Renal cortical epithelial cell (primary cell): ENCODE data around the gene OGG1. TPM values are rescaled to one million over a fixed set of nuclear protein-coding genes. Genes with fewer than 3 reads are reported as not detected.
A peak's percentile ranks its signal among the peaks of the same experiment; 100 is the strongest.

Experiments used
- DNase-seq: peaks from one replicate; pipeline ENCODE4 v3.0.0-alpha.2; 2011; ENCODE audit warnings: low read depth
- total RNA-seq: library from RNA; depleted of rRNA; stranded (reverse); fragments of >200 nt; gene quantifications from 2 replicates; pipeline ENCODE4 v1.2.3, GENCODE V29; 2014

The OGG1 gene
- total RNA-seq, 1 donor from 2014 or later = 11.9 TPM

DNA sequence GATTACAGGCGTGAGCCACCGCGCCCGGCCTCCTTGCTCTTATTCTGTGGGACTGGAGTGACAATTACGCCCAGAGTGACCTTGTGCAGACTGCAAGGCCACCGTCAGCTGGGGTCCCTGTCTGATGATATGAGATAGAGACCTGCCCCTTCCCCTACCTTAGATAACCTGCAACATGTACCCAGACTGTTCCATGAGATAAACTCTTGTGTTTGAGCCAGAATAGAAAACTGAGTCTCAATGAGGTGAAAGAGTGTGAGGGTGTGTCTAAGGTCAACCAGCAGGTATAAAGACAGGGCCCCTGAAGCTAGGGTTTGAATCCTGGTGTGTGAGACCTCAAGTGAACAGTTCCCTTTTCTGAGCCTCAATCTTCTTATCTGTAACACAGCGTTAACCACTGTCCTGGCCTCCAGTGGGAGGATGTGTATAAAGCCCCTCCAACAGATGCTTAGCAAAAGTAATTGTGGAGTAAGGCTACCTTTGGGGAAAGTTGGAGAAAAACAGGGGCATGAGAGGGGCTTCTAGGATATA is 36.5 kb downstream of the OGG1 start:
- DNase-seq = no peak

DNA sequence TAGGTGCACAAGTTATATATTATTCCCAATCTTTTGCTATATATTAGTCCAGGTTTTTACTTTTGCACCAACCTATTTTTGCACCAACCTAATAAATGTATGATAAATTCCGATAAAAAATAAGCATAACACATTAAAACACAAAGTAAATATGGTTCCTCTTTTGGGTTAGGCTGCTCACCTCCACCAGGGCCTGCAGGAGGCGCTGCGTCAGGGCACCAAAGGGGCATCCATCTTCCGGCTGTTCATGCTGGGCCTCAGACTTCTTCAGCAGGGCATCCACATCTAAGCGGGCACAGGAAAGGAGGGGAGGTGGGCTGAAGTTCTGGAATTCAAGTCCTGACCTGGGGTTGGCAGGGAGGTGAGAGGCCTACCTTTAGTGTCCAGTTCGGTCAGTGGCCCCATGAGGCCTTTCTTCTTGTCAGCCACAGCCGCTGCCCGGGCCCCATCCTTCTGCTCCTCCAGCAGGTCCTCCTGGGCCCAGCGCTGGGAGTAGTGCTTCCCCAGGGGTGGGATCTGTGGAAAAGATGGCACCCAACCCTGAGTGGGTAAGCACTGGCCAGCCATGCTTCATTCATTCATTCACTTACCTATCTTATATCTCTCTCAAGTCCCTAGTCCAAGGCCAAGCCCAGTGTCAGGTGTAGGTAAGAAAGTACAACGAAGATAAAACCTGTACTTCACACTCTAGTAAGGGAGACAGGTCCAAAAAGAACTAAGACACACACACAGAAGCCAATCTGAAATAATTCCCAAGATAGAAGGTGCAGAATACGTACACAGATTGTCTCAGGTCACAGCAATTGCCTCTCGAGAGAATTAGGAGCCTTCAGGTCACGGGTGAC is 37.3 kb downstream of the OGG1 start:
- DNase-seq = no peak

DNA sequence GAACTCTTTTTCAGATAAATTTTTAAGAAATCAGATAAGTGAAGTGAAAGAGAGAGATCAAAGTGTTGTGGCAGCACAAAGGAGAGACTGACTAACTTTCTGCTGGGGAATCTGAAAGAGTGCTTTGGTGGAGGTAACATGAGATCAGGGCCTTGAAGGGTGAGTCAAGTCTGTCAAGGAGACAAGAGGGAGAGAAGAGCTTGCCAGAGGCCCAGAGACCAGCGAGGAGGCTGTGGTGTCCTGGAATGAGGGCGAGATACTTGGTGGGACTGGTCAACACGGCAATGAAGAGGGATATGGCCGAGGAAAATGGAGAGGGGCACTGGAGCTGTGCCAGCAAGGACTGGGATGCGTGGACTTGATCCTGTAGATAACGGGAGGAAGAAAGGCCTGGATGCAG is 38.0 kb downstream of the OGG1 start:
- no peak for DNase-seq

DNA sequence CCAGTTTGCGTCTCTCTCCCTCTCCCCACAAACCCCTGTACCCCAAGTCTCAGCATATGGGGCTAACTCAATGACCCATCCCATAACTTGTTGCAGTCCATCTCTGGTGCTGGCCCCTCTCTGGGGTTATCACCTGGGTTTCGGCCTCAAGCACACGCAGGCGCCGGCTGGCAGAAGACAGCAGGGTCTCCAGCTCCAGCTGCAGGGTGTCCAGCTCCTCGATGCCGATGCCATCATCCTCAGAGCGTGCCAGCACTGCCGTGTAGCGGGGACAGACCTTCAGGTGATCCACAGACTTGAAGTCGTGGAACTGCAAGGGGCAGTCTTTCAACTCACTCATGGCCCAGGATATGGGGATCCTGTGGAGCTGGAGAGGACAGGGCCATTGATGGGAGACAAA is 41.4 kb downstream of the OGG1 start:
- DNase-seq = no peak

DNA sequence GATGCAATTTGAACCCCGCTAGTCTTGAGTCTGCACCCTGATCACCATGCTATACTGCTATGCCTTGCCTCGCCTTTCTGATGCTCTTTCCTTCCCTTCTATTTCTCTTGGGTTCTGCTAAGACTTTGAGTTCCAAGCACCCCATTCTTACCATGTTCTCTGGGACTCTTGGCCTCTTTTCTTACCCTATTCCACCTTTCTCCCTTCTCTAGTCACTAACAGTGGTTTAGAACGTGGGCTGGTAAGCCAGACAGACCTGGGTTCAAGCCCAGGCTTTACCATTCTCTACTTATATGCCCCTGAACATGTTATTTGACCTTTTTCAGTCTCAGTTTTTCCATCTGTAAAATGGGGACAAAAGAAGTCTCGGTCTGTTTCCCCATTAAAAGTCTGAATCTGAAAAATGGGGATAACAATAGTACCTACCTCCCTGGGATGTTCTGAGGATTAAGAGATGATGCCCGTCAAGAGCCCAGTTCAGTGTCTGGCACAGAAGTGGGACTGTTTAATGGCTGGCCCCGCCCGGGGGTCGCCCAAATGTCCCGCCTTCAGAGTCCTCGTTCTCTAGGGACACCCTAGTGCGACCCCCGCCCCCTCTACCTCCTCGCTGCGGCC is 42.1 kb downstream of the OGG1 start:
- peak; percentile 18 for DNase-seq

DNA sequence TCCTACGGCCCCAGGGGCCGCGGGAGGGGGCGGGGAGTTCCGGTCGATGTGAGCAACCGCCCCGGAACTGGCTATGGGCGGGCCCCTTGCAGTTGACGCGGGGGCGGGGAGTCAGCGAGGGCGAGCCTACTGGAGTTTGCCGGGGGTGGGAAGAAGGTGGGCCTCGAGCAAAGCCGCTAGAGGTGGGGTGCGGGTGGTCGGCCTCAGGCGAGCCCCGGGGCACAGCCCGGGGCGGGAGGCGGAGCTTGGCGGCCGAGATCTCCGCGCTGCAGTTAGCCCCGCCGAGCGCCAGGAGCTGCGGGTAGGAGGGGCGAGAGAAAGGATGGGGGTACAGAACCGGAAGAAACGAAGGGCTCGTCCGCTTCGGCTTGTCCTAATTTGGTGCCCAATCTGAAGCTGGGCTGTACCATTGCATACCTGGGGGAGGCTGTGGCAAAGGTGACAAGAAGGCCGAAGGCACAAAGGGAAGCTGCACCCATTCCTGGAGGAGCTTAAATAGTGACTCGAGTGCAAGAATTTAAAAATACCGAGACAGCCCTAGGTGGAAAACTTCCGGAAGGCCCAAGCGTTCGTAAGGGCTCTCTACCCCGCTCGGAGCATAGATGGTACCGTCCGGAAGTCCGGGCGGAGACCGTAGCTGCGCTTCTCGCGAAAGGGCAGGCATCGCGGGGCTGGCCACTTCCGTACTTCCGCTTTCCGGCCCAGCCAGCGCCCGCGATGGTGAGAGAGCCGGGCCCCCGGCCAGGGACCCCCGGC is 42.8 kb downstream of the OGG1 start, which contains the start of the genes ARPC4 and TADA3:
Gene ARPC4, plus strand, starts transcription at position 678 of the 756 bp plus-strand sequence. Its CDS starts 40 bp downstream, at position 718.
Gene TADA3, minus strand, starts transcription at position 69 of the 756 bp plus-strand sequence. CDS start 1,007 bp downstream, outside the sequence.
- DNase-seq = peak; percentile 87

DNA sequence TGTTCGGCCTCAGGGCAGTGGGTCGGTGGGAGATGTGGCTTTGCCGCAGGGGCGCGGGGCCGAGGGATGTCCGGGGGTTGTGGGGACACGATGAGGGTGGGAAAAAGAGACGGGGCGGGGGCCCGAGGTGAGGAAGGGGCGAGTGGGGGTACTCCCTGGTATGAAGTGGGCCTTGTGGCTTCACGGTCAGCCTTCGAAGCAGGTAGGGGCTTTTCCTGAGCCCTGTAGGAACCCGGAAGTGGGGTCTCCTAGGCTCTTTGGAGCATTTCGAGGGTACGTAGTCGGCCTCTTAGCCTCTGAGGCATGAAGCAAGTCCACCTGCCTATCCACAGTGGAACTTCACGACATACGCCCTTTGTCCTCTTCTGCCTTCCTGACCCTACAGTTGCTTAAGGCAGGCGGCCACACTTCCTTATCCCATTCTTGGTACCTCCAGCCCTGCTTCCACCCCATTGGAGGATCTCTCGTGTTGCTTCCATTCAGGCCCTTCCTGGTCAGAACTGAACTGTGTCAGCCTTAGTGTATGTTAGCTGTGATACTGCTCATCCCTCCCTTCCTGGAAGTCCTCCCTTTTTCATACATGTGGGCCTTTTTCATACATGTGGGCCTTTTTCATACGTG is 43.5 kb downstream of the OGG1 start:
- DNase-seq = peak; percentile 36

DNA sequence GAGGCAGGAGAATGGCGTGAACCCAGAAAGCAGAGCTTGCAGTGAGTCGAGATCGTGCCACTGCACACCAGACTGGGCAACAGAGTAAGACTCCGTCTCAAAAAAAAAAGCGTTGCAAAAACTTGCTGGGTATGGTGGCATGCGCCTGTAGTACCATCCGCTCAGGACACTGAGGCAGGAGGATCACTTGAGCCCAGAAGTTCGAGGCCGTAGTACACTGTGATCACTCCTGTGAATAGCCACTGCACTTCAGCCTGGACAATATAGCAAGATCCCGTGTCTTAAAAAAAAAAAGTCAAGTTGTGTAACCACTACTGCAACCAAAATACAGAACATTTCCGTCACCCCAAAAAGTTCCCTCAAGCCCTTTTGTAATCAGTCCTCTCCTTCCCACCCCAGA is 44.6 kb downstream of the OGG1 start:
- no peak for DNase-seq

DNA sequence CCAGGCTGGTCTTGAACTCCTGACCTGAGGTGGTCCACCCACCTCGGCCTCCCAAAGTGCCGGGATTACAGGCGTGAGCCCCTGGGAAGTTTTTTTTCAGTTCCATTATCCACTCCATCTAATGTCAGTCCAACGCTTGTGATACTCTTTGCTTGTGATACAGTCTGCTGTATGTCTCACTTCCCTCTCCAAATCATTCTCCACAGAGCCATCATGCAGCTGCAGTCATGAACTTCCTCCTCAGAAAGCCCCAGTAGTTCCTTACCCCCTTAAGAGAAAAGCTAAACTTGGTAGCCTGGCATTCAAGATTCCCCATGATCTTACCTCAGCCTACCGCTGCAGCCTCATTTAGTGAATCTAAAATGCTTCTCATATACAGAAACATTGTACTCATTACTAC is 45.5 kb downstream of the OGG1 start:
- no peak for DNase-seq

DNA sequence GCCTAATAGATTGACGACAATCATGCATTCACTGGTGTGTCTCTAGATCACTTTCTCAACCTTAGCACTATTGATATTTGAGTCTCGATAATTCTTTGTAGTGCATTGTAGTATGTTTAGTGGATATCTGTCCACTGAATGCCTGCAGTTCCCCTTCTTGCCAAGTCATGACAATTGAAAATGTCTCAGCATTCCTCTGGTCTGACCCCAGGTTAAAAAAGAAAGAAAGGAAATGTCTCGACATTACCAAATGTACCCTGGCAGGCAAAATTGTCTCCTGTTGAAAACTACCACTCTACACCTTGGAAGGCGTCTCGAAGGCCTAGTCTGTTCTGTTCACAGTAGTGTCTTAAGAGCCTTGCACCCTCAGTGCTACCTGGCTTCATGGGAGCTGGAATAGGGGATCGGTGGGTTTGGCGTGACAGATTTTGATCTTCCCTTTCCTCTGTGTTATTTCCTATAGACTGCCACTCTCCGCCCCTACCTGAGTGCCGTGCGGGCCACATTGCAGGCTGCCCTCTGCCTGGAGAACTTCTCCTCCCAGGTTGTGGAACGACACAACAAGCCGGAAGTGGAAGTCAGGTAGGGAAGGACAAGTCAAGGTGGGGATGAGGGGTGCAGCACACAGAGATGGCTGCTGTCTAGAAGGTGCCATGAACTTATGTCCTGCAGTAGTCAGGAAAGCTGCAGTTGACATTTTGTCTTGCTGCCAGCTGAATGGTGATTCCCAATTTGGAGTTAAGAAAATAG is 47.6 kb downstream of the OGG1 start:
- no peak for DNase-seq

DNA sequence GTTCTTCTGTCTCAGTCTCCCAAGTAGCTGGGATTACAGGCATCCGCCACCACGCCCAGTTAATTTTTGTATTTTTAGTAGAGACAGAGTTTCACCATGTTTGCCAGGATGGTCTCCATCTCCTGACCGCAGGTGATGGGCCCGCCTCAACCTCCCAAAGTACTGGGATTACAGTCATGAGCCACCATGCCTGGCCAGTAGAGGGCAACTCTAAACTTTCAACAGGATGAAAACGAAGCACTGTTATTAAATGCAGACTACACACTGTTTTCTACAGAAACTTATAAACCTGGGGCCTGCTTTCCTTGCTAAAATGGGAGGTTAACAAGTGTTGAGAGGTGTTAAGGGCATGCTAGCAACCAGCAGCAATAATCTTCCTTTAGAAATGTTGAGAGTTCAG is 50.8 kb downstream of the OGG1 start:
- no peak for DNase-seq

DNA sequence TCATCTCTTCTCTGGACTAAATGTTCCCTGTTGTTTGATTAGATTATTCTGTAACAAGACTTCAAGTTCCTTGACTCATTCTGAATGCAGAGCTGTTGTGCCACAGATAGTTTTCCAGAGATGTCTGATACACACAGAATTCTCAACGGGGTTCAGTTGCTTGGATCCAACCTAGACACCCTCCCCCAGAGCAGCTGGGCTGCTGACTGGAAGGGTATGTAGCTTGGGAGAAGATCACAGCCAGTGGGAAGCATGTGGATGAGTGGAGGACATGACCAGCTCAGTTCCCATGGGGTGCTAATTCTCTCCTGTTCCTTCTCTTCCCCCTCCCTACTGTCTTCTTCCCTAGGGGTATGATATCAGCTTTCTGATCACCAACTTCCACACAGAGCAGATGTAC is 53.7 kb downstream of the OGG1 start:
- no peak for DNase-seq

DNA sequence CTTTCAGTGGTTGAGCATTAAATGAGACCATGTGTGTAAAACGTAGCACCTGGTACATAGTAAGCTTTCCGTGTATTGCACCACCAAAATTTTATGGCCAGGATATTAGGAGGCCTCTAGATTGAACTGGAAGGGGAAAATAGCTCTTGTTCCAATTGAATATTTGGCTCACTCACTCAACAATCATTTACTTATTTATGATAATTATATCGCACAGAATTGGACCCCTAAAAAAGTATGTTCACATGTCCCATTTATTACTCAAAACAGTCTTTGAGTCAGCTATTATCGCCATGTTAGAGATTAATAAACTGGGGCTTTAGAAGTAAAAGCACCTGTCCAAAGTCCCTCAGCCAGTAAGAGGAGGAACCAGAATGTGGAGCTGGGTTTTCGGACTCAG is 55.2 kb downstream of the OGG1 start:
- DNase-seq = no peak

DNA sequence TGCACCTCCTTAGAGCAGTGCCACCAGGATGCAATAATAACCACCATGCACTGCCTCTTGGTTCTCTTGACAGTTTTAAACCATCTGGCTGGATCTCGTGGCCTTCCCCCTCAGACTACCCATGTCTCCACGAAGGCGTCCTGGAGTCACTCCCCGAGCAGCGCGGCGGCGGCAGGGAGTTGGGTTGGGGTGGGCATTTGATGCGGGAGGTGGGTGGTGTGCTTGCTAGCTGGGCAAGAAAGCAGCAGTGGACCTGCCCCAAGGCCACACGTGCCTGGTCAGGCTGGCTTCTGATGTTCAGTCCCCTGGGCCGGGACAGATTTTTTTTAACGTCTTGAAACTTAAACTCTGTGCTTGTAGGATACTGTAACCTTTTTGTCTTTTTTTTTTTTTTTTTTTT is 56.4 kb downstream of the OGG1 start:
- DNase-seq = no peak

Other genes starting within 250 kb of the OGG1 start
- gene LHFPL4, start 196.1 kb upstream of the OGG1 start, total RNA-seq = 0.05 TPM in 1 of 2 replicates, not detected in the other
- gene MTMR14, start 100.4 kb upstream of the OGG1 start, total RNA-seq = 37.4 and 57.1 TPM in 2 replicates
- not detected in 2 replicates for gene CPNE9, start 46.1 kb upstream of the OGG1 start, total RNA-seq
- 15.5 and 23.6 TPM in 2 replicates for gene BRPF1, start 18.2 kb upstream of the OGG1 start, total RNA-seq
- 28.7 and 38.7 TPM in 2 replicates for gene CAMK1, start 20.0 kb downstream of the OGG1 start, total RNA-seq
- gene TADA3, start 42.5 kb downstream of the OGG1 start, total RNA-seq = 55.2 and 57.5 TPM in 2 replicates
- gene ARPC4, start 43.1 kb downstream of the OGG1 start, total RNA-seq = 212 and 474 TPM in 2 replicates
- gene TTLL3, start 60.3 kb downstream of the OGG1 start, total RNA-seq = 10.4 and 33.6 TPM in 2 replicates
- gene RPUSD3, start 94.1 kb downstream of the OGG1 start, total RNA-seq = 17.2 and 17.4 TPM in 2 replicates
- 0.10 TPM in 1 of 2 replicates, not detected in the other for gene CIDEC, start 130.3 kb downstream of the OGG1 start, total RNA-seq
- 31.1 and 38.4 TPM in 2 replicates for gene JAGN1, start 140.7 kb downstream of the OGG1 start, total RNA-seq
- gene IL17RE, start 152.9 kb downstream of the OGG1 start, total RNA-seq = 0.69 and 1.3 TPM in 2 replicates
- 18.9 and 29.9 TPM in 2 replicates for gene IL17RC, start 167.1 kb downstream of the OGG1 start, total RNA-seq
- 35.9 and 74.2 TPM in 2 replicates for gene CRELD1, start 183.9 kb downstream of the OGG1 start, total RNA-seq
- gene PRRT3, start 202.5 kb downstream of the OGG1 start, total RNA-seq = 1.0 and 3.0 TPM in 2 replicates
- 58.3 and 107 TPM in 2 replicates for gene EMC3, start 236.9 kb downstream of the OGG1 start, total RNA-seq